ENCODE results near the gene ABLIM1. TPM values are rescaled to one million over a fixed set of nuclear protein-coding genes. Genes with fewer than 3 reads are reported as not detected.

Gene ABLIM1
- total RNA-seq, 4 donors from 2014 or later, result 122 to 257 (median 138) TPM

GRCh38 chr10:114470956-114471905 lies 186.8 kb downstream of the ABLIM1 start:
- TF ChIP-seq CTCF (IDR thresholded peaks at IDR 0.05), result peak in 2 of 3 donors; percentile 32 to 60
- peak; percentile 28 for DNase-seq (ENCODE audit: low spot score)
- peak; percentile 58 for ATAC-seq (ENCODE audit: low FRiP score)

GRCh38 chr10:114470361-114470760 lies 187.7 kb downstream of the ABLIM1 start:
- TF ChIP-seq CTCF (IDR thresholded peaks at IDR 0.05), result no peak
- ATAC-seq (ENCODE audit: low FRiP score), result no peak
- no peak for DNase-seq (ENCODE audit: low spot score)

- DNase-seq (ENCODE audit: low spot score), result no peak
- ATAC-seq (ENCODE audit: low FRiP score), result no peak
- no peak for TF ChIP-seq CTCF (IDR thresholded peaks at IDR 0.05)
Measured at GRCh38 chr10:114458955-114459354, 199.1 kb downstream of the ABLIM1 start.

- DNase-seq (ENCODE audit: low spot score) (no peak), ATAC-seq (ENCODE audit: low FRiP score) (no peak)
- TF ChIP-seq CTCF (IDR thresholded peaks at IDR 0.05), result no peak
Measured at GRCh38 chr10:114458216-114458920, 199.7 kb downstream of the ABLIM1 start.

- TF ChIP-seq CTCF (IDR thresholded peaks at IDR 0.05), result no peak
- DNase-seq (ENCODE audit: low spot score), result no peak
- no peak for ATAC-seq (ENCODE audit: low FRiP score)
Measured at GRCh38 chr10:114453576-114453975, 204.5 kb downstream of the ABLIM1 start.

GRCh38 chr10:114448897-114449296 lies 209.2 kb downstream of the ABLIM1 start:
- ATAC-seq (ENCODE audit: low FRiP score), result no peak
- no peak for TF ChIP-seq CTCF (IDR thresholded peaks at IDR 0.05)
- no peak for DNase-seq (ENCODE audit: low spot score)

All from omental fat pad (tissue), 4 donors.